ENCODE results near the gene KIF21A.

Gene KIF21A

GRCh38 chr12:39369756-39370155, 73.2 kb downstream of the KIF21A start:
- Mint-ChIP-seq H3K4me1 (peaks cover 23% of the 10 kb centered on the region), H3K9me3 (peaks cover 6% of the 10 kb centered on the region), H3K27me3 (no peaks in the 10 kb centered on the region), H3K27ac (ENCODE audit: low read depth) (peak overlapping the region; percentile 22), H3K4me3 (no peak overlapping the region), H3K36me3 (ENCODE audit: insufficient read depth) (no peaks in the 10 kb centered on the region)
- no peak for DNase-seq (ENCODE audit: low spot score in 2 of 2)
- no peak for ATAC-seq (replicated peaks; ENCODE audit: extremely low read depth, poor library complexity, severe bottlenecking)

- Mint-ChIP-seq H3K27me3 (no peaks in the 10 kb centered on the region), H3K4me3 (no peak overlapping the region), H3K9me3 (peaks cover 6% of the 10 kb centered on the region), H3K36me3 (ENCODE audit: insufficient read depth) (peaks cover 2% of the 10 kb centered on the region), H3K27ac (ENCODE audit: low read depth) (no peak overlapping the region), H3K4me1 (peaks cover 22% of the 10 kb centered on the region)
- DNase-seq (ENCODE audit: low spot score in 2 of 2) (no peak), ATAC-seq (replicated peaks; ENCODE audit: extremely low read depth, poor library complexity, severe bottlenecking) (no peak)
These were observed 74.0 kb downstream of the KIF21A start for GRCh38 chr12:39368891-39369290.

GRCh38 chr12:39368096-39368495, 74.8 kb downstream of the KIF21A start:
- no peaks in the 10 kb centered on the region for H3K27me3 Mint-ChIP-seq
- peaks cover 2% of the 10 kb centered on the region for H3K36me3 Mint-ChIP-seq (ENCODE audit: insufficient read depth)
- no peak overlapping the region for H3K4me3 Mint-ChIP-seq
- peaks cover 6% of the 10 kb centered on the region for H3K9me3 Mint-ChIP-seq
- H3K27ac Mint-ChIP-seq (ENCODE audit: low read depth) = no peak overlapping the region
- DNase-seq (ENCODE audit: low spot score in 2 of 2) = no peak
- peaks cover 18% of the 10 kb centered on the region for H3K4me1 Mint-ChIP-seq
- no peak for ATAC-seq (replicated peaks; ENCODE audit: extremely low read depth, poor library complexity, severe bottlenecking)

DNA sequence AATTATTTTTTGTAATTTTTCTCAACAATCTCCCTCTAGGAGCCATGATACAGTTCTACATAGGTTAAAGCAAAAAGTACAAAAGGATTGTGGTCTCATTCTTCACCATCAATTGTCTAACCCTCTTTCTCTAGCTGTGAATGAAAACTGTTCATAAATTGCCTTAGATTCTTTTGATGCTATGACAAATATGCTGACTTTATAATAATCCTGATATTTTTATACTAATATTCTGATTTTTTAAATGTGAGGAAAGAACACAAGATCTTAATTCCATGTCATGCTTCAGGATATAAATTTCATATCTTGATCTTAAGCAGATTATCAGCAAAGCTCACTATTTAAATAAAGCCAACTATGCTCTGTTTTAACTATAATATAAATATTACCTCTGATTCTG, 75.4 kb downstream of the KIF21A start:
- Mint-ChIP-seq H3K9me3 (no peaks in the 10 kb centered on the region), H3K4me1 (peaks cover 12% of the 10 kb centered on the region), H3K27ac (ENCODE audit: low read depth) (no peak overlapping the region), H3K27me3 (no peaks in the 10 kb centered on the region), H3K36me3 (ENCODE audit: insufficient read depth) (peaks cover 2% of the 10 kb centered on the region), H3K4me3 (no peak overlapping the region)
- ATAC-seq (replicated peaks; ENCODE audit: extremely low read depth, poor library complexity, severe bottlenecking) (no peak), DNase-seq (ENCODE audit: low spot score in 2 of 2) (no peak)

DNA sequence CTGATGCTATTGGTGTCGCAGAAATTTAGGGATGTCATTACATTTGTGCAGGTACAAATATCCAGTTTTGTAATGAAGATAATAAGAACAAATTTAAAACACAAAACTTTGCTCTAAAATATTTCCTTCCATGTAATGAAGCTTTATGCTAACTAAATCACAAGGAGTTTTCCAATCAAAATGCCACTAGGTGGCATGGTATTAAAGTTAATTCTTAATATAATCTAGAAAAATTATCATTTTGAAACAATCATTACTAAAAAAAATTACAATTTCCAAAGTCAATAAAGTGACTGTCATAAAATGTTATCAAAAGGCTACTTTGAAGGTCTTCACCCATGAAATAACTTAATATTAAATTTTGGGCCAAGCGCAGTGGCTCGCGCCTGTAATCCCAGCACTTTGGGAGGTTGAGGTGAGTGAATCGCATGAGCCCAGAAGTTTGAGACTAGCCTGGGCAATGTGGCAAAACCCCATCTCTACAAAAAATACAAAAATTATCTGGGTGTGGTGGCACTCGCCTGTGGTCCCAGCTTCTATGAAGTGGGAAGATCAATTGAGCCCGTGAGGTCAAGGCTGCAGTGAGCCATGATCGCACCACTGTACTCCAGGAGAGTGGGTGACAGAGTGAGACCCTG, 77.4 kb downstream of the KIF21A start:
- no peak overlapping the region for H3K27ac Mint-ChIP-seq (ENCODE audit: low read depth)
- peaks cover 10% of the 10 kb centered on the region for H3K36me3 Mint-ChIP-seq (ENCODE audit: insufficient read depth)
- DNase-seq (ENCODE audit: low spot score in 2 of 2) = no peak
- no peak for ATAC-seq (replicated peaks; ENCODE audit: extremely low read depth, poor library complexity, severe bottlenecking)
- H3K27me3 Mint-ChIP-seq = no peaks in the 10 kb centered on the region
- H3K9me3 Mint-ChIP-seq = no peaks in the 10 kb centered on the region
- no peaks in the 10 kb centered on the region for H3K4me1 Mint-ChIP-seq
- H3K4me3 Mint-ChIP-seq = no peak overlapping the region

DNA sequence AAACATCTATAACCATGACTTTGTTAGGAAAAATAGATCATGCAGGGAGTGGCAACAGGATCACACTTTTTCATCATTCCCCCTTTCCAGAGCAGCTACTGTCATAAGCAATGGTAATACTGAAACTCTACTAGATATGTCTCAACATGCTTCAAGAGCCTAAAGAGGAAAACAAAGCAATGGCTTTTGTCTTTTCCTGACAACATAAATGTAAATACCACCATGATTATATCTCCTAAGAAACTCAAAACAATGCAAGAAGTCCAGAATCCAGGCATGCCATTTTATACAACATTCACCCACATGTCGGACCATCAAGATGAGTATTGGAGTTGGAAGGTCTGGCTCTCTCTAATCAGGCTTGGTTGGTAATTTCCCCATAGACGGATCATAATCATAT, 78.7 kb downstream of the KIF21A start:
- DNase-seq (ENCODE audit: low spot score in 2 of 2) (no peak), ATAC-seq (replicated peaks; ENCODE audit: extremely low read depth, poor library complexity, severe bottlenecking) (no peak)
- no peaks in the 10 kb centered on the region for H3K4me1 Mint-ChIP-seq
- H3K4me3 Mint-ChIP-seq = no peak overlapping the region
- H3K27ac Mint-ChIP-seq (ENCODE audit: low read depth) = no peak overlapping the region
- no peaks in the 10 kb centered on the region for H3K9me3 Mint-ChIP-seq
- H3K36me3 Mint-ChIP-seq (ENCODE audit: insufficient read depth) = peaks cover 10% of the 10 kb centered on the region
- no peaks in the 10 kb centered on the region for H3K27me3 Mint-ChIP-seq

- no peak for DNase-seq (ENCODE audit: low spot score in 2 of 2)
- no peaks in the 10 kb centered on the region for H3K27me3 Mint-ChIP-seq
- H3K9me3 Mint-ChIP-seq = no peaks in the 10 kb centered on the region
- peaks cover 20% of the 10 kb centered on the region for H3K36me3 Mint-ChIP-seq (ENCODE audit: insufficient read depth)
- H3K4me1 Mint-ChIP-seq = no peaks in the 10 kb centered on the region
- no peak overlapping the region for H3K4me3 Mint-ChIP-seq
- H3K27ac Mint-ChIP-seq (ENCODE audit: low read depth) = no peak overlapping the region
- ATAC-seq (replicated peaks; ENCODE audit: extremely low read depth, poor library complexity, severe bottlenecking) = no peak
These were observed 83.3 kb downstream of the KIF21A start for GRCh38 chr12:39359645-39360044.

DNA sequence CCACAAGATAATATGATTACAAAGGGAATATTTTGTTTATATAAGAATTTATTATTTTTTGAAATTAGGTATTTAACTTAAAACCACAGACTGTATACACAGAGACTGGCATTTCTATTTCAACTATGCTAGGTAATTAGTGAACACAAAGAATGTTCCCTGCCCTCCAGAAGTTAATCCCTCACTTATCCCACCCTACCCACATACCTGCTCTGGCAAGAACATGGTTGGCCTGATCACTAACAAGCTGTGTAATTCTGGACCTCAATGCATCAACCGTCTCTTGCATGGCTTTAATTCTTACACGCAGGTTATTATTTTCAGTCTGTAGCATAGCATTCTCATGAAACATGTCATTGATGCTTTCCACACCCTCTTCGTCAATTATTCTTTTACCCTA, 85.9 kb downstream of the KIF21A start:
- DNase-seq (ENCODE audit: low spot score in 2 of 2) = no peak
- H3K4me1 Mint-ChIP-seq = no peaks in the 10 kb centered on the region
- no peak for ATAC-seq (replicated peaks; ENCODE audit: extremely low read depth, poor library complexity, severe bottlenecking)
- H3K27ac Mint-ChIP-seq (ENCODE audit: low read depth) = no peak overlapping the region
- no peak overlapping the region for H3K4me3 Mint-ChIP-seq
- H3K9me3 Mint-ChIP-seq = no peaks in the 10 kb centered on the region
- no peaks in the 10 kb centered on the region for H3K27me3 Mint-ChIP-seq
- peaks cover 16% of the 10 kb centered on the region for H3K36me3 Mint-ChIP-seq (ENCODE audit: insufficient read depth)

- H3K27ac Mint-ChIP-seq (ENCODE audit: low read depth) = no peak overlapping the region
- peaks cover 13% of the 10 kb centered on the region for H3K36me3 Mint-ChIP-seq (ENCODE audit: insufficient read depth)
These were observed 87.1 kb downstream of the KIF21A start for GRCh38 chr12:39355841-39356240.

DNA sequence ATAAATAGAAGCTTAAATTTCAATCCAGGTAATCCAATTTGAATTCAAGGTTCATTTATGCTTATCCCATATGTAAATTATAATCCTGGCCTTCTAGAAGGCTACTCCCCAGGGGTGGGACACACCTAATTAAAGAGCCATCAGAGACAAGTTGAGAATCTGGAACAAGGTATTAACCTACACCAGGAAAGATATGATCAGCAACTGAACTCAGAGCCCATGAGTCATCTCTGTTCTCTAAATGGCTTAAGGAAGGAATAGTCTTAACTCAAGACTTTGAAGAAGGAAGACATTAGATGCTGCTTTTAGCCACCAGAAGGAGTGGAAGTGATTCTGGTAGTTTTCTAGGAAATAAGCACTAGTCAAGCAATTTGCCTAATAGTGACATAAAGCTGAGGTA, 88.0 kb downstream of the KIF21A start:
- Mint-ChIP-seq H3K4me3 (no peak overlapping the region), H3K27ac (ENCODE audit: low read depth) (no peak overlapping the region), H3K36me3 (ENCODE audit: insufficient read depth) (peaks cover 12% of the 10 kb centered on the region), H3K9me3 (no peaks in the 10 kb centered on the region), H3K27me3 (no peaks in the 10 kb centered on the region), H3K4me1 (no peaks in the 10 kb centered on the region)
- no peak for ATAC-seq (replicated peaks; ENCODE audit: extremely low read depth, poor library complexity, severe bottlenecking)
- DNase-seq (ENCODE audit: low spot score in 2 of 2) = no peak

More at GRCh38 chr12:39355841-39356240, 87.1 kb downstream of the KIF21A start:
- Mint-ChIP-seq H3K27me3 (no peaks in the 10 kb centered on the region), H3K4me3 (no peak overlapping the region), H3K9me3 (no peaks in the 10 kb centered on the region), H3K4me1 (no peaks in the 10 kb centered on the region)
- ATAC-seq (replicated peaks; ENCODE audit: extremely low read depth, poor library complexity, severe bottlenecking) = no peak
- no peak for DNase-seq (ENCODE audit: low spot score in 2 of 2)

DNA sequence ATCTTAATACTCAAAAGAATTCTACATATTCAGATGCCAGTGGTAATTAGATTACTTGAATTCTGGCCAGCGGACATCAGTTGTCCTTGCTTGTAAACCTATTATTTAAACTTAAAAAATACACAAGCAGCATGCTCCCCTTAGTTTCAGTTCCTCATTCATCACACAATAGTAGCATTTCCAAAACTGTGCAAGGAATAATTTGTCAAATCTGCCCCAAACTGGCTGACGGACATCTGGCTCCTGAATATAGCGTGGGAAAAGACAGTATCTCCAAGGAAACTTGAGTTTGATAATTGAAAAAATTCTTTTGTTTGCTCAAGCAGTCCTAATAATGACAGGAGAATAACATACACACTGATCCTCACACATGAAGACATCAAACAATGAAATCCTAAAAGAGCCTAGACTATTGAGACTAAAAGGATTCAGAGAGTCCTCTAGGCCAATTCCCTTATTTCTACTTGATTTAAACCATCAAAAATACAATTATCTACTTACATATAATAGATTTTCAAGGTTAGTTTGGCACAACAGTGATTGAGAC, 90.4 kb downstream of the KIF21A start:
- H3K27me3 Mint-ChIP-seq = no peaks in the 10 kb centered on the region
- ATAC-seq (replicated peaks; ENCODE audit: extremely low read depth, poor library complexity, severe bottlenecking) (no peak), DNase-seq (ENCODE audit: low spot score in 2 of 2) (no peak)
- no peaks in the 10 kb centered on the region for H3K4me1 Mint-ChIP-seq
- H3K4me3 Mint-ChIP-seq = no peak overlapping the region
- H3K27ac Mint-ChIP-seq (ENCODE audit: low read depth) = no peak overlapping the region
- H3K9me3 Mint-ChIP-seq = no peaks in the 10 kb centered on the region
- peaks cover 11% of the 10 kb centered on the region for H3K36me3 Mint-ChIP-seq (ENCODE audit: insufficient read depth)

DNA sequence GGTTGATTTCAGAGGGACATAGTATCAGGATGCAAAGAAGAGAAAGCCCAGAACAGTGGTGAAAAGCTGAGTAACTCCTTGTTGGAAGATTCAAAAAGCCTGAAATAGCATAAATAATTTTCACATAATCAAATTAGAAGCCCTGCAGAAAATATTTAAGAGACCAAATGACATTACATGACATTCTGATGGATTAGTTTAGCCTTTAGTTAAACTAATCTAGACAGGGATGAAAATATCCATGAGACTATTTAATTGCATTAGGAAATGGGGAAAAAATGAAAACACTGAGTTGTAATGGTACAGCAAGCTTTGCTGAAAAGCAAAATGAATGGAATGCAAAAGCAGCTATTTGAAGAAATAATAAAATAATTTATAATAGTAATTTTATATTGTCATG, 91.8 kb downstream of the KIF21A start:
- H3K36me3 Mint-ChIP-seq (ENCODE audit: insufficient read depth) = peaks cover 4% of the 10 kb centered on the region
- no peak overlapping the region for H3K27ac Mint-ChIP-seq (ENCODE audit: low read depth)
- H3K4me1 Mint-ChIP-seq = no peaks in the 10 kb centered on the region
- no peaks in the 10 kb centered on the region for H3K9me3 Mint-ChIP-seq
- DNase-seq (ENCODE audit: low spot score in 2 of 2) (no peak), ATAC-seq (replicated peaks; ENCODE audit: extremely low read depth, poor library complexity, severe bottlenecking) (no peak)
- no peak overlapping the region for H3K4me3 Mint-ChIP-seq
- H3K27me3 Mint-ChIP-seq = no peaks in the 10 kb centered on the region

GRCh38 chr12:39348941-39349626, 93.8 kb downstream of the KIF21A start:
- Mint-ChIP-seq H3K27me3 (no peaks in the 10 kb centered on the region), H3K36me3 (ENCODE audit: insufficient read depth) (peaks cover 4% of the 10 kb centered on the region), H3K4me3 (no peak overlapping the region), H3K4me1 (no peaks in the 10 kb centered on the region), H3K27ac (ENCODE audit: low read depth) (no peak overlapping the region), H3K9me3 (no peaks in the 10 kb centered on the region)
- DNase-seq (ENCODE audit: low spot score in 2 of 2) (no peak), ATAC-seq (replicated peaks; ENCODE audit: extremely low read depth, poor library complexity, severe bottlenecking) (no peak)
